Endothelial cell of umbilical vein (primary cell): ENCODE results near the gene VSIG10. TPM values are rescaled to one million over a fixed set of nuclear protein-coding genes. Genes with fewer than 3 reads are reported as not detected.

Experiments
- BruUV-seq: library from RNA; stranded (reverse); fragments of 400-500 nt; replicated peaks from 2 replicates; lab custom pipeline; 2021; lab: Mats Ljungman, UMichigan
- CTCF ChIA-PET: fragments of 300-600, 350-600 bp; sonication (Branson Sonifier 250); formaldehyde crosslinking; loops from one replicate; lab custom pipeline; 2021; ENCODE audit warnings: antibody characterized with exemption, inconsistent platforms; lab: Charles Lee
- POLR2A ChIA-PET: fragments of 300-600, 350-600 bp; sonication (Branson Sonifier 250); formaldehyde crosslinking; loops from one replicate; lab custom pipeline; 2021; ENCODE audit warnings: antibody characterized with exemption, inconsistent platforms; lab: Charles Lee
- DNase-seq: peaks from one replicate; pipeline ENCODE4 v3.0.0-alpha.2; 2011; ENCODE audit warnings: low read depth, low spot score
- FAIRE-seq: peaks from 2 replicates; lab custom pipeline; 2011; peaks lifted over from hg19 to GRCh38; lab: Jason Lieb, UNC
- H2AFZ ChIP-seq: 2 replicates; pipeline ENCODE4 v1.6.0; 2012; ENCODE audit warnings: low read depth, low read length, control low read depth, inconsistent platforms
- H3K27ac ChIP-seq: 2 replicates; pipeline ENCODE4 v1.5.1; 2011; ENCODE audit warnings: low read depth, mild to moderate bottlenecking, control low read depth, low read length, moderate library complexity; ENCODE audit not compliant: insufficient read depth
- H3K27me3 ChIP-seq, 2 experiments: 2 replicates each; pipeline versions ENCODE4 v1.6.0 to v1.6.1; 2011; ENCODE audit warnings: low read length in 2 of 2, mixed read lengths in 1 of 2; ENCODE audit not compliant: control insufficient read depth in 2 of 2, insufficient read depth in 2 of 2
- H3K36me3 ChIP-seq, 2 experiments: 2 replicates in 1 of 2; 3 replicates in 1 of 2; pipeline ENCODE4 v1.5.1; 2011; ENCODE audit warnings: low read length in 2 of 2, mild to moderate bottlenecking in 1 of 2, moderate library complexity in 1 of 2; ENCODE audit not compliant: control insufficient read depth in 2 of 2, insufficient read depth in 2 of 2; ENCODE audit errors: extremely low read depth in 1 of 2
- H3K4me1 ChIP-seq: 3 replicates; pipeline ENCODE4 v1.5.1; 2011; ENCODE audit warnings: mild to moderate bottlenecking, low read length; ENCODE audit not compliant: control insufficient read depth, insufficient read depth; ENCODE audit errors: extremely low read depth
- H3K4me2 ChIP-seq: 2 replicates; pipeline ENCODE4 v1.6.1; 2011; ENCODE audit warnings: low read length, control low read depth, mixed read lengths; ENCODE audit not compliant: insufficient read depth
- H3K4me3 ChIP-seq, 3 experiments: fragments of 200-600 bp in 1 of 3; sonication (generic), shearing (Covaris generic) in 1 of 3; replicated peaks in 1 of 3; 2 replicates each; pipeline ENCODE4 v1.5.1; 2011 to 2016; ENCODE audit warnings: control low read depth in 3 of 3, low read length in 3 of 3, mild to moderate bottlenecking in 2 of 3, inconsistent platforms in 1 of 3, low read depth in 1 of 3, moderate library complexity in 1 of 3; ENCODE audit not compliant: insufficient read depth in 1 of 3
- H3K79me2 ChIP-seq: 2 replicates; pipeline ENCODE4 v1.6.0; 2012; ENCODE audit warnings: low read length, inconsistent platforms; ENCODE audit not compliant: control insufficient read depth, insufficient read depth
- H3K9ac ChIP-seq: replicated peaks from 2 replicates; pipeline ENCODE3; 2011; ENCODE audit warnings: low read length, control low read depth; ENCODE audit not compliant: insufficient read depth; ENCODE audit errors: extremely low read depth
- H3K9me1 ChIP-seq: replicated peaks from 3 replicates; pipeline ENCODE4 v1.6.0; 2011; ENCODE audit warnings: mild to moderate bottlenecking, low read length; ENCODE audit not compliant: control insufficient read depth, insufficient read depth; ENCODE audit errors: extremely low read depth
- H3K9me3 ChIP-seq: replicated peaks from 2 replicates; pipeline ENCODE4 v1.5.1; 2012; ENCODE audit warnings: low read length, inconsistent platforms; ENCODE audit not compliant: control insufficient read depth, insufficient read depth
- H4K20me1 ChIP-seq: replicated peaks from 2 replicates; pipeline ENCODE3; 2011; ENCODE audit warnings: mild to moderate bottlenecking, low read length; ENCODE audit not compliant: control insufficient read depth, insufficient read depth; ENCODE audit errors: extremely low read depth
- EZH2 ChIP-seq: IDR thresholded peaks from 2 replicates; pipeline ENCODE4 v1.6.1; 2012; ENCODE audit warnings: borderline replicate concordance, low read depth, mild to moderate bottlenecking, moderate library complexity, low read length, inconsistent platforms; ENCODE audit not compliant: severe bottlenecking
- FOS ChIP-seq: IDR thresholded peaks from 2 replicates; pipeline ENCODE4 v1.6.1; 2011; ENCODE audit warnings: mild to moderate bottlenecking, low read length, moderate library complexity, borderline replicate concordance; ENCODE audit not compliant: insufficient read depth
- GATA2 ChIP-seq: IDR thresholded peaks from 2 replicates; pipeline ENCODE4 v1.7.0; 2011; ENCODE audit warnings: low read depth, mild to moderate bottlenecking, moderate library complexity, mixed read lengths, low read length; ENCODE audit not compliant: insufficient read length, insufficient read depth
- JUN ChIP-seq: IDR thresholded peaks from 2 replicates; pipeline ENCODE4 v1.6.1; 2011; ENCODE audit warnings: borderline replicate concordance, low read depth; ENCODE audit not compliant: insufficient read length, insufficient read depth
- MAX ChIP-seq: IDR thresholded peaks from 2 replicates; pipeline ENCODE4 v1.6.1; 2011; ENCODE audit not compliant: insufficient read depth, insufficient read length
- MYC ChIP-seq: IDR thresholded peaks from one replicate; pipeline ENCODE4 v1.6.1; 2011; ENCODE audit warnings: mild to moderate bottlenecking, low read depth, low read length
- POLR2AphosphoS5 ChIP-seq: IDR thresholded peaks from 2 replicates; pipeline ENCODE4 v1.6.1; 2012; ENCODE audit warnings: low read depth, mild to moderate bottlenecking, control low read depth, low read length, moderate library complexity; ENCODE audit not compliant: insufficient read depth
- dilution Hi-C: fragments of 300-500 bp; cut with MboI; formaldehyde crosslinking; loops from one replicate; pipeline ENCODE4 v1.15.0; 2019; ENCODE audit warnings: low sequenced_read_pairs; ENCODE audit not compliant: extremely low pct_ligation_motif_present
- intact Hi-C: fragments of 100-400 bp; cut with micrococcal nuclease; formaldehyde crosslinking; loops from one replicate; pipeline ENCODE4 v1.10.0; 2022
- polyA plus RNA-seq, 4 experiments: library from polyadenylated mRNA; depleted of rRNA in 3 of 4; stranded (reverse) in 3 of 4; unstranded in 1 of 4; fragments of >200 nt; gene quantifications; 2 replicates each; pipeline versions ENCODE4 v1.2.1 to v1.2.3, GENCODE V29; 2011 to 2012; ENCODE audit warnings: missing spikeins in 1 of 4
- total RNA-seq: library from RNA; stranded (reverse); gene quantifications from 2 replicates; pipeline ENCODE4 v1.2.3, GENCODE V29; 2021
- TF ChIP-seq, protein P1 (sequence below), 2 donors: IDR thresholded peaks; 1 replicate in 1 of 2; 2 replicates in 1 of 2; pipeline ENCODE4 v1.5.1; 2011; ENCODE audit warnings: low read length in 2 of 2, mild to moderate bottlenecking in 2 of 2, moderate library complexity in 2 of 2, control low read depth in 1 of 2, inconsistent platforms in 1 of 2, low read depth in 1 of 2; ENCODE audit not compliant: insufficient read depth in 1 of 2; ENCODE audit errors: extremely low read depth in 1 of 2

Gene VSIG10
- total and polyA plus RNA-seq, 2 donors (not counting 3 experiments of a cell fraction or from before 2014, with no cell fraction given), result 16.3 to 38.4 TPM

- Histone ChIP-seq H3K9me3 (no peaks in the 10 kb centered on the region), H3K4me1 (peaks cover 9% of the 10 kb centered on the region), H3K9me1 (no peaks in the 10 kb centered on the region), H3K27me3 (no peaks in the 10 kb centered on the region), H3K4me2 (no peak overlapping the region), H4K20me1 (no peaks in the 10 kb centered on the region), H3K4me3 (no peak overlapping the region), H3K36me3 (peaks cover 0 to 5% of the 10 kb centered on the region in 2 experiments), H3K79me2 (peaks cover 10% of the 10 kb centered on the region), H2AFZ (no peak overlapping the region), H3K27ac (no peak overlapping the region), H3K9ac (no peak overlapping the region)
- TF ChIP-seq, protein P1, sequence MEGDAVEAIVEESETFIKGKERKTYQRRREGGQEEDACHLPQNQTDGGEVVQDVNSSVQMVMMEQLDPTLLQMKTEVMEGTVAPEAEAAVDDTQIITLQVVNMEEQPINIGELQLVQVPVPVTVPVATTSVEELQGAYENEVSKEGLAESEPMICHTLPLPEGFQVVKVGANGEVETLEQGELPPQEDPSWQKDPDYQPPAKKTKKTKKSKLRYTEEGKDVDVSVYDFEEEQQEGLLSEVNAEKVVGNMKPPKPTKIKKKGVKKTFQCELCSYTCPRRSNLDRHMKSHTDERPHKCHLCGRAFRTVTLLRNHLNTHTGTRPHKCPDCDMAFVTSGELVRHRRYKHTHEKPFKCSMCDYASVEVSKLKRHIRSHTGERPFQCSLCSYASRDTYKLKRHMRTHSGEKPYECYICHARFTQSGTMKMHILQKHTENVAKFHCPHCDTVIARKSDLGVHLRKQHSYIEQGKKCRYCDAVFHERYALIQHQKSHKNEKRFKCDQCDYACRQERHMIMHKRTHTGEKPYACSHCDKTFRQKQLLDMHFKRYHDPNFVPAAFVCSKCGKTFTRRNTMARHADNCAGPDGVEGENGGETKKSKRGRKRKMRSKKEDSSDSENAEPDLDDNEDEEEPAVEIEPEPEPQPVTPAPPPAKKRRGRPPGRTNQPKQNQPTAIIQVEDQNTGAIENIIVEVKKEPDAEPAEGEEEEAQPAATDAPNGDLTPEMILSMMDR (IDR thresholded peaks at IDR 0.05; ENCODE audit: extremely low read depth in 1 of 2, insufficient read depth in 1 of 2, low read depth in 1 of 2, low read length in 2 of 2), result no peak
- no peak for TF ChIP-seq GATA2
- TF ChIP-seq EZH2, result no peak
- TF ChIP-seq MAX, result no peak
- no peak for TF ChIP-seq JUN
- TF ChIP-seq POLR2AphosphoS5, result no peak
- no peak for TF ChIP-seq MYC
- no peak for TF ChIP-seq FOS
- FAIRE-seq (no peak), DNase-seq (no peak)
- CTCF ChIA-PET, result interaction anchor here (1.1 to 3.2 kb wide), 8 partner anchors 10 to 1113 kb away, joined by 3 to 14 read pairs (median 4); partner anchors contain the start of genes HSPB8 and PEBP1
- BruUV-seq, result no TSS peak
- intact Hi-C loops (no loop called here), dilution Hi-C loops (no loop called here)
- POLR2A ChIA-PET, result no interaction called here
Measured at GRCh38 chr12:118065380-118065779, 38.4 kb downstream of the VSIG10 start.
